ENCODE measurements around the gene QRICH1.

- TF ChIP-seq CTCF (conservative IDR thresholded peaks at IDR 0.05; ENCODE audit: low read length) = no peak
- TF ChIP-seq EZH2phosphoT487 (IDR thresholded peaks at IDR 0.05; ENCODE audit: borderline replicate concordance, low read depth, low read length) = no peak
Measured at GRCh38 chr3:49104427-49105291, 10.8 kb upstream of the QRICH1 start, which contains the start of gene QARS1.
